GM12878 (cell line): Measurements from ENCODE around the gene GSS.

Experiments used
- EP300 ChIP-seq, 2 experiments: fragments of 150-350 bp in 1 of 2; IDR thresholded peaks; 2 replicates each; pipeline ENCODE4 v1.6.1; 2011 to 2012; ENCODE audit warnings: low read depth in 2 of 2, low read length in 2 of 2, borderline replicate concordance in 1 of 2, improper control_type of control experiment in 1 of 2, inconsistent platforms in 1 of 2; ENCODE audit not compliant: control insufficient read depth in 1 of 2
- FOS ChIP-seq: IDR thresholded peaks from 3 replicates; pipeline ENCODE4 v1.6.1; 2011; ENCODE audit warnings: borderline replicate concordance; ENCODE audit not compliant: insufficient read length; ENCODE audit errors: extremely low read depth
- JUNB ChIP-seq: IDR thresholded peaks from 2 replicates; pipeline ENCODE4 v1.6.1; 2016; ENCODE audit warnings: antibody characterized with exemption, mild to moderate bottlenecking
- MEF2A ChIP-seq: IDR thresholded peaks from 2 replicates; pipeline ENCODE4 v1.6.1; 2011; ENCODE audit warnings: low read depth, mild to moderate bottlenecking, low read length, moderate library complexity; ENCODE audit not compliant: insufficient read depth
- NBN ChIP-seq: fragments of 450-650 bp; IDR thresholded peaks from 2 replicates; pipeline ENCODE4 v1.6.1; 2016
- POLR2A ChIP-seq: IDR thresholded peaks from 2 replicates; pipeline ENCODE4 v1.6.1; 2011; ENCODE audit warnings: low read depth, mild to moderate bottlenecking, low read length
- RAD51 ChIP-seq: fragments of 450-650 bp; IDR thresholded peaks from 2 replicates; pipeline ENCODE4 v1.6.1; 2016; ENCODE audit warnings: moderate library complexity, mild to moderate bottlenecking, inconsistent platforms
- YY1 ChIP-seq: IDR thresholded peaks from 2 replicates; pipeline ENCODE4 v1.6.1; 2011; ENCODE audit warnings: low read depth, mild to moderate bottlenecking, low read length
- TF ChIP-seq, protein P1 (sequence below), 3 experiments: IDR thresholded peaks in 2 of 3; conservative IDR thresholded peaks in 1 of 3; 2 replicates each; pipeline ENCODE4 v1.5.1; 2011; ENCODE audit warnings: low read depth in 3 of 3, low read length in 3 of 3, mild to moderate bottlenecking in 3 of 3, control low read depth in 2 of 3, moderate library complexity in 2 of 3, inconsistent platforms in 1 of 3, mixed read lengths in 1 of 3; ENCODE audit not compliant: control insufficient read depth in 2 of 3, insufficient read depth in 1 of 3; ENCODE audit errors: extremely low read depth in 1 of 3
- TF ChIP-seq, protein P2 (sequence below): IDR thresholded peaks from 2 replicates; pipeline ENCODE4 v1.6.1; 2012; ENCODE audit warnings: mild to moderate bottlenecking, low read depth, low read length

DNA sequence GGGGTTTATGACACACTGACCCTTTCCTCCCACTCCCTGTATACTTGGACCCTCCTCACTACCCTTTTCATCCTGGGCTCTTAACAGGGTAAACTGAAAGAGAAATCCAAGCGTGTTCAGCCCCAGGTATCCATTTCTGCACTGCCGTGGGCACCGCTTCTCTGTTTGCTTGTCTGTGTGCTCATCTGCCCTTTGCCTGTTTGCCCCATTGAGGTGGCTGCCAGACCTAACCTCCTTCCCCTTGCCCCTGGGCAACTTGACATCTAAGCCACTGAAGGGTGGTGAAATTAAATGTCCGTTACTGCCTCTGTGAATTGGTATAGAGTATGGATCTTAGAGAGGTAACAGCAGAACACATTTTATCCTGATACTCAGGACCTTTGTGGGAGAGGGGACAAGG lies 40.5 kb downstream of the GSS start:
- TF ChIP-seq, protein P1, sequence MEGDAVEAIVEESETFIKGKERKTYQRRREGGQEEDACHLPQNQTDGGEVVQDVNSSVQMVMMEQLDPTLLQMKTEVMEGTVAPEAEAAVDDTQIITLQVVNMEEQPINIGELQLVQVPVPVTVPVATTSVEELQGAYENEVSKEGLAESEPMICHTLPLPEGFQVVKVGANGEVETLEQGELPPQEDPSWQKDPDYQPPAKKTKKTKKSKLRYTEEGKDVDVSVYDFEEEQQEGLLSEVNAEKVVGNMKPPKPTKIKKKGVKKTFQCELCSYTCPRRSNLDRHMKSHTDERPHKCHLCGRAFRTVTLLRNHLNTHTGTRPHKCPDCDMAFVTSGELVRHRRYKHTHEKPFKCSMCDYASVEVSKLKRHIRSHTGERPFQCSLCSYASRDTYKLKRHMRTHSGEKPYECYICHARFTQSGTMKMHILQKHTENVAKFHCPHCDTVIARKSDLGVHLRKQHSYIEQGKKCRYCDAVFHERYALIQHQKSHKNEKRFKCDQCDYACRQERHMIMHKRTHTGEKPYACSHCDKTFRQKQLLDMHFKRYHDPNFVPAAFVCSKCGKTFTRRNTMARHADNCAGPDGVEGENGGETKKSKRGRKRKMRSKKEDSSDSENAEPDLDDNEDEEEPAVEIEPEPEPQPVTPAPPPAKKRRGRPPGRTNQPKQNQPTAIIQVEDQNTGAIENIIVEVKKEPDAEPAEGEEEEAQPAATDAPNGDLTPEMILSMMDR (IDR thresholded peaks at IDR 0.05 in 2 of 3, conservative IDR thresholded peaks at IDR 0.05 in 1 of 3; ENCODE audit: control insufficient read depth in 2 of 3, extremely low read depth in 1 of 3, insufficient read depth in 1 of 3, low read depth in 3 of 3, low read length in 3 of 3), result no peak
- TF ChIP-seq RAD51 (no peak), NBN (no peak), FOS (no peak), YY1 (no peak), POLR2A (no peak), MEF2A (no peak), EP300 (IDR thresholded peaks at IDR 0.05; ENCODE audit: borderline replicate concordance in 1 of 2, control insufficient read depth in 1 of 2, low read depth in 2 of 2, low read length in 2 of 2) (no peak), JUNB (no peak)
- TF ChIP-seq, protein P2, sequence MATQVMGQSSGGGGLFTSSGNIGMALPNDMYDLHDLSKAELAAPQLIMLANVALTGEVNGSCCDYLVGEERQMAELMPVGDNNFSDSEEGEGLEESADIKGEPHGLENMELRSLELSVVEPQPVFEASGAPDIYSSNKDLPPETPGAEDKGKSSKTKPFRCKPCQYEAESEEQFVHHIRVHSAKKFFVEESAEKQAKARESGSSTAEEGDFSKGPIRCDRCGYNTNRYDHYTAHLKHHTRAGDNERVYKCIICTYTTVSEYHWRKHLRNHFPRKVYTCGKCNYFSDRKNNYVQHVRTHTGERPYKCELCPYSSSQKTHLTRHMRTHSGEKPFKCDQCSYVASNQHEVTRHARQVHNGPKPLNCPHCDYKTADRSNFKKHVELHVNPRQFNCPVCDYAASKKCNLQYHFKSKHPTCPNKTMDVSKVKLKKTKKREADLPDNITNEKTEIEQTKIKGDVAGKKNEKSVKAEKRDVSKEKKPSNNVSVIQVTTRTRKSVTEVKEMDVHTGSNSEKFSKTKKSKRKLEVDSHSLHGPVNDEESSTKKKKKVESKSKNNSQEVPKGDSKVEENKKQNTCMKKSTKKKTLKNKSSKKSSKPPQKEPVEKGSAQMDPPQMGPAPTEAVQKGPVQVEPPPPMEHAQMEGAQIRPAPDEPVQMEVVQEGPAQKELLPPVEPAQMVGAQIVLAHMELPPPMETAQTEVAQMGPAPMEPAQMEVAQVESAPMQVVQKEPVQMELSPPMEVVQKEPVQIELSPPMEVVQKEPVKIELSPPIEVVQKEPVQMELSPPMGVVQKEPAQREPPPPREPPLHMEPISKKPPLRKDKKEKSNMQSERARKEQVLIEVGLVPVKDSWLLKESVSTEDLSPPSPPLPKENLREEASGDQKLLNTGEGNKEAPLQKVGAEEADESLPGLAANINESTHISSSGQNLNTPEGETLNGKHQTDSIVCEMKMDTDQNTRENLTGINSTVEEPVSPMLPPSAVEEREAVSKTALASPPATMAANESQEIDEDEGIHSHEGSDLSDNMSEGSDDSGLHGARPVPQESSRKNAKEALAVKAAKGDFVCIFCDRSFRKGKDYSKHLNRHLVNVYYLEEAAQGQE, result no peak
